Measurements from ENCODE around the gene SNAP25. TPM values are rescaled to one million over a fixed set of nuclear protein-coding genes. Genes with fewer than 3 reads are reported as not detected.

Gene SNAP25
- total and polyA plus RNA-seq, 9 donors = 5.1 to 19.8 (median 11.3) TPM

GRCh38 chr20:10239954-10240353 is 21.3 kb downstream of the SNAP25 start:
- Histone ChIP-seq H3K36me3 (no peaks in the 10 kb centered on the region), H3K27me3 (no peaks in the 10 kb centered on the region)
- intact Hi-C loops (cut with DNase I) = no loop called here

GRCh38 chr20:10240655-10241054 is 22.0 kb downstream of the SNAP25 start:
- TF ChIP-seq EP300 (IDR thresholded peaks at IDR 0.05) (no peak), POLR2A (IDR thresholded peaks at IDR 0.05) (no peak), CTCF (IDR thresholded peaks at IDR 0.05) (no peak)
- no peak for DNase-seq

More at GRCh38 chr20:10239954-10240353, 21.3 kb downstream of the SNAP25 start:
- TF ChIP-seq POLR2A (IDR thresholded peaks at IDR 0.05) (no peak), CTCF (IDR thresholded peaks at IDR 0.05) (no peak), EP300 (IDR thresholded peaks at IDR 0.05) (no peak)
- WGBS, 3 donors = 59 to 73% (median 59%) methylated on average over 4 of the region's 4 CpGs
- no peak overlapping the region for H3K4me3 ChIP-seq
- H3K4me1 ChIP-seq (ENCODE audit: insufficient read depth) = no peaks in the 10 kb centered on the region
- no peak overlapping the region for H3K27ac ChIP-seq
- no peaks in the 10 kb centered on the region for H3K9me3 ChIP-seq
- DNase-seq = no peak

GRCh38 chr20:10242166-10242565 is 23.5 kb downstream of the SNAP25 start:
- Histone ChIP-seq H3K4me1 (ENCODE audit: insufficient read depth) (no peaks in the 10 kb centered on the region), H3K9me3 (no peaks in the 10 kb centered on the region), H3K36me3 (no peaks in the 10 kb centered on the region), H3K4me3 (no peak overlapping the region), H3K27ac (no peak overlapping the region), H3K27me3 (no peaks in the 10 kb centered on the region)
- DNase-seq = no peak
- TF ChIP-seq CTCF (IDR thresholded peaks at IDR 0.05) = no peak
- intact Hi-C loops (cut with DNase I) = no loop called here
- 70 to 83% (median 78%) methylated on average over 2 of the region's 2 CpGs for WGBS, 3 donors

More at GRCh38 chr20:10240655-10241054, 22.0 kb downstream of the SNAP25 start:
- Histone ChIP-seq H3K9me3 (no peaks in the 10 kb centered on the region), H3K27me3 (no peaks in the 10 kb centered on the region), H3K4me3 (no peak overlapping the region), H3K36me3 (no peaks in the 10 kb centered on the region), H3K27ac (no peak overlapping the region), H3K4me1 (ENCODE audit: insufficient read depth) (no peaks in the 10 kb centered on the region)
- intact Hi-C loops (cut with DNase I) = no loop called here
- 82 to 84% (median 83%) methylated on average over 8 of the region's 8 CpGs for WGBS, 3 donors

GRCh38 chr20:10247440-10247839 is 28.8 kb downstream of the SNAP25 start:
- no peaks in the 10 kb centered on the region for H3K27me3 ChIP-seq
- no peaks in the 10 kb centered on the region for H3K36me3 ChIP-seq
- no peaks in the 10 kb centered on the region for H3K9me3 ChIP-seq
- 95 to 98% (median 96%) methylated on average over 3 of the region's 3 CpGs for WGBS, 3 donors
- no peak overlapping the region for H3K27ac ChIP-seq
- DNase-seq = no peak
- no peaks in the 10 kb centered on the region for H3K4me1 ChIP-seq (ENCODE audit: insufficient read depth)
- intact Hi-C loops (cut with DNase I) = no loop called here
- TF ChIP-seq POLR2A (IDR thresholded peaks at IDR 0.05) (no peak), EP300 (IDR thresholded peaks at IDR 0.05) (no peak), CTCF (IDR thresholded peaks at IDR 0.05) (no peak)
- no peak overlapping the region for H3K4me3 ChIP-seq

Measured in ovary (tissue), 9 donors.